ACC112 (cell line): ENCODE data around the gene ATG4A.

Experiments
- H2AFZ ChIP-seq: fragments of 200-600 bp; sonication (generic); one replicate; pipeline ENCODE4 v1.6.0; 2017; ENCODE audit warnings: antibody characterized with exemption, low read length; ENCODE audit not compliant: unreplicated experiment
- H3K27ac ChIP-seq: fragments of 200-600 bp; sonication (generic); 2 replicates; pipeline ENCODE4 v1.5.1; 2014; ENCODE audit warnings: low read depth, mild to moderate bottlenecking, antibody characterized with exemption, low read length, moderate library complexity
- H3K27me3 ChIP-seq: fragments of 200-600 bp; sonication (generic); 2 replicates; pipeline ENCODE4 v1.6.1; 2014; ENCODE audit warnings: mild to moderate bottlenecking, antibody characterized with exemption, low read length, moderate library complexity, mixed read lengths; ENCODE audit not compliant: insufficient read depth
- H3K36me3 ChIP-seq: fragments of 200-600 bp; sonication (generic); 2 replicates; pipeline ENCODE4 v1.6.1; 2016; ENCODE audit warnings: mild to moderate bottlenecking, antibody characterized with exemption, low read length, moderate library complexity, mixed read lengths; ENCODE audit not compliant: insufficient read depth
- H3K4me1 ChIP-seq: fragments of 200-600 bp; sonication (generic); one replicate; pipeline ENCODE4 v1.6.1; 2016; ENCODE audit warnings: low read length, mixed read lengths; ENCODE audit not compliant: insufficient read depth, unreplicated experiment, control insufficient read depth
- H3K4me3 ChIP-seq: fragments of 200-600 bp; sonication (generic); 2 replicates; pipeline ENCODE4 v1.5.1; 2014; ENCODE audit warnings: mild to moderate bottlenecking, low read depth, low read length
- H3K79me2 ChIP-seq: fragments of 200-600 bp; sonication (generic); one replicate; pipeline ENCODE4 v1.6.0; 2016; ENCODE audit warnings: low read length; ENCODE audit not compliant: control insufficient read depth, unreplicated experiment, insufficient read depth

Gene ATG4A

DNA sequence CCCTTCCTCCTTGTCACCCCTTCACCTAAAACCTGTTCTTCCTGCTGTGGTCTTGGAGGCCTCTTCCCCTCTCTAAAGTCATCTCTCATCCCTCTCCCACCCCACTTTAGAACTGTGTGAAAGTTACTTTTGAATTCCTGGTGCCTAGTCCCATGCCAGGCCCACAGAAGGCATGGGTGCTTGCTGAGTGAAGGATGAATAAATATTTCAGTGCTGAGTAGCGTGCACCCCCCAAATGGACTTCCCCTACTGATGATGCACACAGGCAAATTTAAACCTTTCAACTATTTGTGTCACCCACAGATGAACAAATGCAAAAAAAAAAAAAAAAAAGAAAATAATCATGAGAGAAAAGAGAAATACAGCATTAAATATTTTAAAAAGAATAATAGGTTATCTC, 20.0 kb upstream of the ATG4A start:
- no peak overlapping the region for H2AFZ ChIP-seq
- H3K4me3 ChIP-seq: no peak overlapping the region
- H3K79me2 ChIP-seq: no peaks in the 10 kb centered on the region
- no peaks in the 10 kb centered on the region for H3K27me3 ChIP-seq
- H3K36me3 ChIP-seq: no peaks in the 10 kb centered on the region
- no peak overlapping the region for H3K27ac ChIP-seq
- H3K4me1 ChIP-seq: peaks cover 15% of the 10 kb centered on the region

DNA sequence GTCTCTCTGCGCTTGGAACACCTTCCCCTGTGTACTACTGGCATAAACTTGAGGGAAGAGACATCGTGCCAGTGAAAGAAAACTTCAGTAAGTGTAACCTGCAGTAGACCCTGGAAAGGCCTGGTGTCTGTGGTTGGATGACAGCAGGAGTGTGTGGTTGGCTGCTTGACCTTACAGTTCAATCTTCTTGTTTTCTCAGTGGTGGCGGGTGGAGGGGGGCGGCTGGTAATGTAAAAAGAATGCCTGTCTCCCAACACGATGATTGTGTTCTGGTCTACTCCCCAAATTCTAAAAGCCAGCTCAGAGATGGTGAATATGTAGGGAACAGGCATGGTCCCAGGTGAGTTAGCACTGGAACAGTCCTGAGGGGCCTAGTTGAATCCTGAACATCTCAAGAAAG, 18.8 kb upstream of the ATG4A start:
- Histone ChIP-seq H3K36me3 (no peaks in the 10 kb centered on the region), H3K27ac (no peak overlapping the region), H3K79me2 (no peaks in the 10 kb centered on the region), H2AFZ (no peak overlapping the region), H3K27me3 (no peaks in the 10 kb centered on the region), H3K4me3 (no peak overlapping the region), H3K4me1 (peaks cover 15% of the 10 kb centered on the region)

DNA sequence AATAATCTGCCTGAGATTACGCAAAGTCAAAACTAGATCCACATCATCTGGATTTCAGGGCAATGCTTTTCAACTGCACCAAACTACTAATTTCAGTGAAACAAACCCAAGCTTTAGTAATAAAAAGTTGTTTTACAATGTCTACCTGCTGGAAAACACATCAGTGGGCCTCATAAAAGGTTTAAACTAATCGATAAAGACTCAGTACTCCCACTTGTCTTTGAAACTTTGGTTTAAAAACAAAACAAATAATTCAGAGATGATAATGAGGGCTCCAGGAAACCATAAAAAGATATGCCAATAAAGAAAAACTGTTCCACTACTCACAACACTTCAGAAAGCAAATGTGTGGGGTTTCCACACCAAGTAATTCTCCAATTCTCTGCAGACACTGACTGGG, 10.5 kb upstream of the ATG4A start:
- H3K4me3 ChIP-seq: no peak overlapping the region
- no peaks in the 10 kb centered on the region; the same call in 1 of the 2 replicates for H3K36me3 ChIP-seq
- H3K27ac ChIP-seq: no peak overlapping the region
- no peaks in the 10 kb centered on the region for H3K4me1 ChIP-seq
- H3K79me2 ChIP-seq: no peaks in the 10 kb centered on the region
- H2AFZ ChIP-seq: no peak overlapping the region
- H3K27me3 ChIP-seq: no peaks in the 10 kb centered on the region

DNA sequence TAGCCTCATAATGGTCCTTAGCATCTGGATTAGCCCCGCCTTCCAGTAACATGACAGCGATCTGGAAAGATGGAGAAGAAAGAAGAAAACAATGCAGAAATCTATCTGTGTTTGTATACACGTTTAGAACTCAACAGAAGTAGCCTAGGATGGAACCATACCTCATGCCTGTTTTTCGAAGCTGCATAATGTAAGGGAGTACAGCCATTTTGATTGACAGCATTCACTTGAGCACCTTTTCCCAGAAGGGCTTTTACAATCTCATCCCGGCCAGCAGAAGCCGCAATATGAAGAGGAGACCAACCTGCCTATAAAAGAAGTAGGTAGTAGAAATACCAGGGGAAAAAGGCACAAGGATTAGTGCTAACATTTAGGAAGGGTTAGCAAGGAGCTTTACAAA, 3.8 kb upstream of the ATG4A start:
- Histone ChIP-seq H3K79me2 (peaks cover 24% of the 10 kb centered on the region), H3K4me1 (no peaks in the 10 kb centered on the region), H3K4me3 (no peak overlapping the region), H3K36me3 (peaks cover 6% of the 10 kb centered on the region; the same call in 1 of the 2 replicates), H3K27ac (no peak overlapping the region), H2AFZ (no peak overlapping the region), H3K27me3 (no peaks in the 10 kb centered on the region)

DNA sequence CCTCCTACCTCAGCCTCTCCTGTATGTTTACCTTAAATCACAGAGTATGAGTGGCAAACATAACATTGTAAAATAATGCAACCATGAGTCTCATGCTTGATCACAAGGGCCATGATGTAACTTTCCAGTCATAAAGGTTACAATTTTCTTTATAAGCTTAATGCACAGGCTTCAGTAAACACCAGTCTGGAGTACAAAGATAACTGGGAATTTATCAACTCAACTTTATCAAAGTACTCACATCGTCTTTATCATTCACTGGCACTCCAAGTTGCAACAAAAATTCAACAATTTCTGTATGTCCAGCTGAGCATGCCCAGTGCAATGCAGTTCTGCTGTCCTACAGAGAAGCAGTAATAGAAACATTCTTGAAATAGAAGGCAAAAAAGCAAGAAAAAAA, 3.1 kb upstream of the ATG4A start:
- Histone ChIP-seq H3K36me3 (peaks cover 6% of the 10 kb centered on the region; the same call in 1 of the 2 replicates), H3K4me3 (no peak overlapping the region), H3K27me3 (no peaks in the 10 kb centered on the region)

DNA sequence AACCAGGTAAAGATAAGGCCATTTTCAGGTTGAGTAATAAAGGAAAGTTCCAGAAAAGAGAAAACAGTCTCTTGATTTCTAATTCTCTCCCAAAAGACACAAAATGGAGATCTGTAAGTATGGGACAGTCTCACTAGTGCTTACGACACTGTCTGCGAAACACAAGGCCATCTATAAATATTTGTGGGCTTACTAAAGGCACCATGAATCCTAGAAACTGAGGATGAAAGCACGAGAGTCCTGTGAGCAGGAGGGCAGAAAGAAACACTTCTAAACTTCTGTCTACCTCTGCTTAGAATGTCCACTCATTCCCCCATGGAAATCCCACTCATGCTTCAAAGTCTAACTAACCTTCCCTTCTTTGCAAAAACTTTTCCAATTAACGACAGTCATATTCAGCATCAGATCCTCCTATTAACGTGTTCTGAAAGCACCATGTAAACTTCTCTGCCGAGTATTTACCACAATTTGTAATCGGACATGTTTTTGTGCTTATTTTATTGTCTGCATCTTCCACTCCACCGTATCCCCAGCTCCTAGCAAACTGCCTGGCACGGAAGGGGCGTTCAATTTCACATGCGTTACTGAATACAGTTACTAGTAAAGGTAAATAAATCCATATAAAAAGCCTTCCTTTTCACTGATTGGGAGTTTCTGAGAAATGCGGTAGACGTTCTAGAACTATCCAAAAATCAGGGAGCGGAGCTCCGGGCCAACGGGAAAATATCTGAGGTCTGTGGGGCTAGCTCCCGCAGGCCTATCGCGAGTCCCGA, 901 bp upstream of the ATG4A start:
- H2AFZ ChIP-seq: peak overlapping the region; percentile 60
- no peaks in the 10 kb centered on the region for H3K4me1 ChIP-seq
- H3K36me3 ChIP-seq: peaks cover 6% of the 10 kb centered on the region; the same call in 1 of the 2 replicates
- H3K27ac ChIP-seq: peak overlapping the region; percentile 92
- peak overlapping the region; percentile 98 for H3K4me3 ChIP-seq
- H3K79me2 ChIP-seq: peaks cover 24% of the 10 kb centered on the region
- no peaks in the 10 kb centered on the region for H3K27me3 ChIP-seq

More for the DNA sequence above, 3.1 kb upstream of the ATG4A start:
- Histone ChIP-seq H3K27ac (no peak overlapping the region), H3K79me2 (peaks cover 24% of the 10 kb centered on the region), H2AFZ (no peak overlapping the region), H3K4me1 (no peaks in the 10 kb centered on the region)

DNA sequence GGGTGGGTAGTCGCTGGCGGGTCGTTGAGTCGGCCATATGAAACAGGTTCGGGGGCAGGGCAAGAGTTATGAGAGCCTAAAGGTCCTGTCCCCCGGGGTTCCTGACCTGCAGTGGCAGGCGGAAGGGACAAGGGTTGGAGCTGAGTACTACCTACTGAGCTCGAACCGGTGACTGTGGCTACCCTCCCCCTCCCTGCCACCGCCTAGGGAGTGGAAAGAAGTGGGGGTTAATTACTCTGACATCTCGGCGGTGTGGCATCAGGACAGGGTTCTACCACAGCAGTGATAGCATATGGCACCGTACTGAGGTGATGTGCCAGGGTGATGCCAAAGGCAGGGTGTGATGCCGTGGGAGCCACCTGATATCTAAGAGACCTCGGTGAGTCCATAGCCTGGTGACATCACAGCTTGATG, 307 bp downstream of the ATG4A start:
- Histone ChIP-seq H2AFZ (peak overlapping the region; percentile 85), H3K4me1 (peaks cover 3% of the 10 kb centered on the region), H3K27me3 (no peaks in the 10 kb centered on the region), H3K36me3 (peaks cover 6% of the 10 kb centered on the region; the same call in 1 of the 2 replicates), H3K4me3 (peak overlapping the region; percentile 98), H3K27ac (no peak overlapping the region), H3K79me2 (peaks cover 26% of the 10 kb centered on the region)

DNA sequence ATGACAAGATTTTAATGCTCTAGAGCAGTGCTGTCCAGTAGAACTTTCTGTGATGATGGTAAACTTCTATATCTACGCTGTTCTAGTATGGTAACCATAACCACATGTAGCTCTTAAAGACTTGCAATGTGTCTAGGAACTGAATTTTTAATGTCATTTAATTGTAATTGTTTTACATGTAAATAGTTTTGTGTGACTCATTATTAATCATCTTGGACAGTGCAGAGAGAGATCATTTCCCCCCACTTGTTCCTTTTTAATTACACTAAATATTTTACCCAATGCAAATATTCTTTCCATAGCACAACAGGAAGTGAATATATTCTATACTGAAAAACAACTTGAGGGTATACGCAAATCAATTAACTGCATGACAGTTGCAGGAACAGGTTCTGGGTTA, 5.8 kb downstream of the ATG4A start:
- Histone ChIP-seq H3K36me3 (no peaks in the 10 kb centered on the region), H2AFZ (no peak overlapping the region), H3K79me2 (peaks cover 3% of the 10 kb centered on the region), H3K4me3 (no peak overlapping the region), H3K27me3 (no peaks in the 10 kb centered on the region), H3K4me1 (peaks cover 10% of the 10 kb centered on the region), H3K27ac (no peak overlapping the region)

DNA sequence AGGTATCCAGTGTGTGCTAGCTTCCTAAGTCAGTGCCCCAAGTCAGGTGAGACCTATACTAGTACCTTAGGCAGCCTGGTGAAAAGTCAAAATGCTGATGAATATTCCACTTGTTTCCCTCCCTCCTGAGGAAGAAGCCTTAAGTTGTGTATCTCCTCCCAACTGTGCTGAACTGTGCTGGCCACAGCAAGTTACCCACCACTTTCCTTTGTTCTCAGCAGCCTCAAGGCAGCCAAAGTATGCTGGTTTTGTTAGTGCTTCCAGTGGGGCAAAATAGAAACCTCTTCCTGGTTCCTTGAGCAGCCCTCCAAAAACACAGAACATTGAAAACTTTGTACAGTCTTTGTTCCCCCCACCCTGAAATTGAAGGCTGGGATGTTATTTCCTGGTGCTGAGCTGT, 13.9 kb downstream of the ATG4A start:
- H3K36me3 ChIP-seq: no peaks in the 10 kb centered on the region
- no peak overlapping the region for H2AFZ ChIP-seq
- no peak overlapping the region for H3K4me3 ChIP-seq
- H3K27me3 ChIP-seq: no peaks in the 10 kb centered on the region
- no peak overlapping the region for H3K27ac ChIP-seq
- no peaks in the 10 kb centered on the region for H3K4me1 ChIP-seq
- H3K79me2 ChIP-seq: no peaks in the 10 kb centered on the region

DNA sequence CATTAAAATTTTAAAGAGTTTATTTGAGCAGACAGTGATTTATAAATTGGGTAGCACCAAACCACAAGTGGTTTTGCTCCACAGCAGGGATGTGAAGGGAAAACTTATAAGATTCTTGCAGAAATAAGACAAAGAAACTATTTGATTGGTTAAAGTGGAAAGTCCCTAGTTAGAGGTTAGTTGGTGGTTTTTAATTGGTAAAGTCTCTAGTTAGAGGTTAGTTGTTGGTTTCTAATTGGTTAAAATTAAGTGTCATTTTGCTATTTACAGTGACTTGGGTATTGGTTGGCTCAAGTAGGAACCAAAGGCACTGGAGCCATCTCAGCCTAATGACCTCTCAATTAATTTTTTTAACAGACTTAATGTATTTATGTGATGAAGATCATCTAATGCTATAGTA, 23.0 kb downstream of the ATG4A start:
- no peaks in the 10 kb centered on the region for H3K27me3 ChIP-seq
- H3K36me3 ChIP-seq: no peaks in the 10 kb centered on the region
- H3K27ac ChIP-seq: no peak overlapping the region
- no peaks in the 10 kb centered on the region for H3K79me2 ChIP-seq
- H3K4me3 ChIP-seq: no peak overlapping the region
- no peak overlapping the region for H2AFZ ChIP-seq
- H3K4me1 ChIP-seq: no peaks in the 10 kb centered on the region

DNA sequence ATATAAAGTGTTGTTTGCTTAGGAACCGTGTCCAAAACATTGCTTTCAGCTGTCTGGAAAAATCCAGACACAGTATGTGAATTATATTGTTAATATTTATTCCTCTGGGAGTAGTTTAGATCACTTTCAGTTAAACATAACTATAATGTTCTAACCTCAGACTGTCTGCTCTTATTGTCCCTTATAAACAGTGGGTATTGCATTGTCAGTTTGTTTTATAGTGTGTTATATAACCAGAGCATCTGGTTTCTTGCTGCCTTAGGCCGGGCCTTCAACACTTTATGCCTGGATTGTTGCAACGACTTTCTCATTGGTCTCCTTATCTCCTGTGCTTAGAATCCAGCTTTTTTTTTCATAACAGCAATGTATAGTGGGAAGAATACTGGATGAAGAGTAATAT, 26.4 kb downstream of the ATG4A start:
- H2AFZ ChIP-seq: no peak overlapping the region
- H3K79me2 ChIP-seq: no peaks in the 10 kb centered on the region

More for the DNA sequence above, 26.4 kb downstream of the ATG4A start:
- Histone ChIP-seq H3K4me1 (no peaks in the 10 kb centered on the region), H3K27me3 (no peaks in the 10 kb centered on the region), H3K4me3 (no peak overlapping the region), H3K36me3 (no peaks in the 10 kb centered on the region), H3K27ac (no peak overlapping the region)
